Lower lobe of right lung (tissue), 2 donors: ENCODE measurements around the gene VSNL1. TPM values are rescaled to one million over a fixed set of nuclear protein-coding genes. Genes with fewer than 3 reads are reported as not detected.

ENCODE experiments used
- ATAC-seq, 2 donors: fragments of 200-7000 bp; cut with Tn5 transposase; one replicate each; pipeline ENCODE4 v1.9.1; 2020 to 2022; ENCODE audit warnings: mild to moderate bottlenecking in 2 of 2, moderate library complexity in 2 of 2
- DNase-seq: peaks from one replicate; pipeline ENCODE4 v3.0.0-alpha.2; 2020
- H3K27ac ChIP-seq: fragments of 200-600 bp; one replicate; pipeline ENCODE4 v1.8.0; 2022
- H3K27me3 ChIP-seq: fragments of 200-600 bp; one replicate; pipeline ENCODE4 v1.8.0; 2022; ENCODE audit warnings: low read depth
- H3K36me3 ChIP-seq: fragments of 200-600 bp; one replicate; pipeline ENCODE4 v1.8.0; 2022; ENCODE audit warnings: mild to moderate bottlenecking
- H3K4me1 ChIP-seq: fragments of 200-600 bp; one replicate; pipeline ENCODE4 v1.8.0; 2022
- H3K4me3 ChIP-seq: fragments of 200-600 bp; one replicate; pipeline ENCODE4 v1.8.0; 2022; ENCODE audit warnings: mild to moderate bottlenecking
- H3K9me3 ChIP-seq: fragments of 200-600 bp; one replicate; pipeline ENCODE4 v1.8.0; 2022
- CTCF ChIP-seq: fragments of 200-600 bp; IDR thresholded peaks from one replicate; pipeline ENCODE4 v1.8.0; 2022; ENCODE audit warnings: antibody characterized with exemption, mild to moderate bottlenecking
- intact Hi-C: fragments of 100-400 bp; cut with DNase I; formaldehyde crosslinking; loops from one replicate; pipeline ENCODE4 v1.11.0; 2022
- total RNA-seq: library from RNA; stranded (reverse); fragmentation: NEBNext Ultra II Directional; extraction: Animal tissue kit (Norgen Biotek cat#: 25700); gene quantifications from one replicate; pipeline ENCODE4 v1.2.1, GENCODE V29; 2021
- donor health status: DM: no; HTN: yes; CAD: no; lungs with severe emphysema.

VSNL1 gene
- total RNA-seq, 1 donor from 2014 or later, result 1.6 TPM

GRCh38 chr2:17594533-17595401, 54.3 kb downstream of the VSNL1 start:
- H3K27me3 ChIP-seq, result no peaks in the 10 kb centered on the region
- no peaks in the 10 kb centered on the region for H3K36me3 ChIP-seq
- H3K4me1 ChIP-seq, result peaks cover 14% of the 10 kb centered on the region
- ATAC-seq, result peak; percentile 39 to 62
- H3K4me3 ChIP-seq, result no peak overlapping the region
- H3K9me3 ChIP-seq, result no peaks in the 10 kb centered on the region
- no peak overlapping the region for H3K27ac ChIP-seq
- intact Hi-C loops, result no loop called here
- TF ChIP-seq CTCF, result no peak
- DNase-seq, result no peak

- Histone ChIP-seq H3K36me3 (no peaks in the 10 kb centered on the region), H3K9me3 (no peaks in the 10 kb centered on the region), H3K4me1 (peaks cover 5% of the 10 kb centered on the region), H3K4me3 (no peak overlapping the region), H3K27me3 (no peaks in the 10 kb centered on the region), H3K27ac (no peak overlapping the region)
- DNase-seq, result no peak
- no peak for TF ChIP-seq CTCF
- no peak for ATAC-seq
- intact Hi-C loops, result no loop called here
Observed at GRCh38 chr2:17599617-17600016, 59.1 kb downstream of the VSNL1 start.

GRCh38 chr2:17600556-17601204, 60.2 kb downstream of the VSNL1 start:
- no peak overlapping the region for H3K4me3 ChIP-seq
- H3K36me3 ChIP-seq, result no peaks in the 10 kb centered on the region
- TF ChIP-seq CTCF, result no peak
- no peaks in the 10 kb centered on the region for H3K9me3 ChIP-seq
- ATAC-seq (no peak), DNase-seq (no peak)
- intact Hi-C loops, result no loop called here
- no peak overlapping the region for H3K27ac ChIP-seq
- H3K4me1 ChIP-seq, result no peaks in the 10 kb centered on the region
- no peaks in the 10 kb centered on the region for H3K27me3 ChIP-seq

GRCh38 chr2:17604050-17604449, 63.6 kb downstream of the VSNL1 start:
- no peaks in the 10 kb centered on the region for H3K36me3 ChIP-seq
- no peak overlapping the region for H3K27ac ChIP-seq
- H3K4me3 ChIP-seq, result no peak overlapping the region
- intact Hi-C loops, result no loop called here
- no peaks in the 10 kb centered on the region for H3K27me3 ChIP-seq
- no peaks in the 10 kb centered on the region for H3K9me3 ChIP-seq
- no peak for DNase-seq
- ATAC-seq, result no peak
- no peaks in the 10 kb centered on the region for H3K4me1 ChIP-seq
- TF ChIP-seq CTCF, result no peak

- Histone ChIP-seq H3K9me3 (no peaks in the 10 kb centered on the region), H3K4me1 (no peaks in the 10 kb centered on the region), H3K4me3 (no peak overlapping the region), H3K36me3 (no peaks in the 10 kb centered on the region), H3K27me3 (no peaks in the 10 kb centered on the region), H3K27ac (no peak overlapping the region)
- intact Hi-C loops, result no loop called here
- no peak for DNase-seq
- no peak for TF ChIP-seq CTCF
- ATAC-seq, result no peak
Observed at GRCh38 chr2:17605696-17606095, 65.2 kb downstream of the VSNL1 start.
